ENCODE data around the gene XRCC3.

Gene XRCC3

DNA sequence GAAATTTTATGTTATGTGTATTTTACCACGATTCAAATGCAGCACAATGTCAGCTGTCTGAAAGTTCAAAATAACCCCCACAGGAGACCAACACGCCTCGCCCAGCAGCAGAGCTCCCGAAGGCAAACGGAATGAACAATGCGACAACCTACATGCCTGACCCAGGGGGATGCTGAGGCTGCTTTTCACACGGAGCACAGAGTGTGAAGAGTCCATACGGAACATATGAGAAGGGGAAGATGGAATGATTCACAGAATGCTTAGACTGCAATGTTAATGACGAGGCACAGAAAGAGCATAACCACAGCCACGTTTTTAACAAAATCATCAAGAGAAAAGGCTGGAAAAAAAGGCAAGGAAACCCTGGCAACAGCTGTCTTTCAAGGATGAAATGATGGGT, 22.9 kb upstream of the XRCC3 start:
- no peak for DNase-seq

- DNase-seq, result no peak
Measured at GRCh38 chr14:103737432-103738045, 22.3 kb upstream of the XRCC3 start.

DNA sequence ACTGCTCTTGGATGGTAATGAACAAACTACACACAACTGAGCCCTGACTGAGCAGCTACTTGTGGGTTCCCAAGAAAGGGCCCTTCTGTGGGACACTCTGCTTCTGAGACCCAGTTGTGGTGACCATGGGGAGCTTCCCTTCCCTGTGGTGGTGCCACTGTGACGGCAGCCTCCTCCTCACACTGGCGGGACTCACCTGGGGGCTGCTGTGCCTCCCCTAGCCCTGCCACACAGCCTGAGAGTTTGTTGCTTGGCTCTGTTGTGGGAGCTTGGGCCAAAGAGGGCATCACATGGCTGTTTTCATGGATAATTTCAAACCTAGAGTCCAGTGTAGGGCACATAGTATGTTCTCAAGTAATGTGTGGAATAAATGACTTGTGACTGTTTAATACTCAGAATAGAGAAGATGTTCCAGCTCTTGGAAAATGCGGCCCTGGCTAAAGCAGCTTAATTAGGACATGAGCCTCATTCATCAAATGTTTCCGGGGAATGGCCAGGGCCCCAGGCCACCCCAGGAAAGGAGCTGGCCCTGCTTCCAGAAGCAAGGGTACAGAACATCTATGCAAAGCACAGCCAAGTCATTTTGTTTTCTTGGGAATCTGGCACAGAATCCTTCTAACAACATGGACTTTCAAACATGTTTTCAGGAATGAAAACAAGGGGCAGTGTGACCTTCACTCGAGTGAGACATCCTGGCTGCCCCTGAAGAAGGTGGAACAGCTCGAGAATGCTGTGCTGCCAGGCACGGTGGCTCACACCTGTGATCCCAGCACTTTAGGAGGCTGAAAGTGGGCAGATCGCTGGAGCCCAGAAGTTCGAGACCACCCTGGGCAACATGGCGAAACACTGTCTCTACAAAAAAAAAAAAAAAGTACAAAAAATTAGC, 21.5 kb upstream of the XRCC3 start:
- no peak for DNase-seq

GRCh38 chr14:103735815-103736545, 20.7 kb upstream of the XRCC3 start:
- DNase-seq, result no peak

- no peak for DNase-seq
Measured at GRCh38 chr14:103735439-103735814, 20.2 kb upstream of the XRCC3 start.

- DNase-seq, result no peak
Measured at GRCh38 chr14:103735022-103735421, 19.8 kb upstream of the XRCC3 start.

DNA sequence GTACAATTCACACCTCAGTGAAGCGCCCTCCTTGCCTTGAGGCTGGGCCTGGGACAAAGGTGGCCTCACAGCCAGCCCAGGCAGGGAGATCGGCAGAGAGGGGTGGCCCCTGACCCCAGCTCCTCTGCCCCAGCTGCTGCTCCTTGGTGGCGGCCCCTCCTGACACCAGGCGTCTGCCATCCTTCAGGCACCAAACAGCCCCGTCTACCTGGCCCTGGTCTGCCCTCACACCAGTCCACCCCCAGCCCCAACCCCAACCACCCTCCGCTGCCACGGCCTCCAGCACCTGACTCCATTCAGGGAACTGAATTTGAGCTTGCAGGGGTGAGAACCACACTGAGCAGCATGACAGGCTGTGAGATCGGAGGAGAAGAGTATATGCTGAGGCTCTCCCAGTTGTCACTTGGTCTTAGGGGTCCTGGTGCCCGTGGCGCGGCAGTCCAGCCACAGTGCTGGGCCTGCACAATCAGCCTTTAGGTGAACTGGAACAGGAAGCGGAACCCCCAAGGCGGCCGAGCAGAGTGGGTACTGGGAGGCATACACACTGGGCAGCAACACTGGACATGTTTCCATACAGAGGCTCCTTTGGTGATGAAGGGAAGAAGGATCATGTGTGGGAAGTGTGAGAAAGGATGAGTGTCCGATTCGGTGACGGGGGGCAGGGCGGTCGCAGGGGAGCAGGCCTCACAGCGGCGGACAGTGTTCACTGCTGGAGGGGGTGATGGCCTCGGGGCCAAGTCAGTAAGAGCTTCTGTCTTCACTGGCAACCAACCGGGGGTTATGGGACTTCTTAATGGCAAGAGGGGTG, 19.0 kb upstream of the XRCC3 start:
- DNase-seq, result no peak

GRCh38 chr14:103733651-103734050, 18.4 kb upstream of the XRCC3 start:
- DNase-seq, result no peak

GRCh38 chr14:103732868-103733620, 17.8 kb upstream of the XRCC3 start:
- no peak for DNase-seq

DNA sequence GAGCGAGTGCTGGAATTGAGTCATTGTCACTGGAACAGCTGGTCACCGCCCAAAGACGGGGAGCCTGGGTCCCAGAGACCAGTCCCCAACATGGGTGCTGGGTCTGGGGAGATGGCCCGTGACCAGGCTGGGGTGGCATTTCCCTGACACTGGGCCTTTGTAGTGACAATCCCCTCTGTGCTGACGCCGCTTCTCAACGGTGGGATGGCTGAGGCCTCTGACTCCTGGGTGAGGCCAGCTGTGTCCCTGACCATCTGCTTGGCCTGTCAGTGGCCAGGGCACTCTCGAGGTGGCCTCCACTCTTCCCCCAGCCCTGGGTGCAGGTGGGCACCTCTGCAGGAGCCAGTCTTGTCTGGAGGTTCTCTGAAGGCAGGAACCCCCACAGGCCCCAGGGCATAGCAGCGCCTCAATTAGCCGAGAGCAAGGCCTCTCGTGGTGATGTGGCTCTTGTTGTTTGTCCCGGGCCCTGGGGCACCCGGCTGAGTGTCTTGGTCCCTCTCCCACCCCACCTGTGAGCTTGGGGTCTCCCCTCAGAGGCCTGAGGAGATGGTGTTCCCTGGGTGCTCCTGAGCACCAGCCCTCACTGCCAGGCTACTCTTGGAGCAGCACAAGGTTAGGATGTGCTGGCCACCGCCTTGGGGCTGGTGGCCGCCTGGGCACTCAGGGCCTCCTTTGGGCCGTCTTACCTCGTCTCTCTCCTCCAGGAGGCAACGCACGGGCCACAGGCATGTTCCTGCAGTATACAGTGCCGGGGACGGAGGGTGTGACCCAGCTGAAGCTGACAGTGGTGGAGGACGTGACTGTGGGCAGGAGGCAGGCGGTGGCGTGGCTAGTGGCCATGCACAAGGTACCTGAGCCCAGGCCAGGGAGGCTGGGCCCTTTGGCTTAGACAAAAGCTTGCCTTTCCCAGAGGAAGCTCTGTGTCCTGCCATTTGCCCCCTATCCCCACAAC, 16.9 kb upstream of the XRCC3 start:
- no peak for DNase-seq

DNA sequence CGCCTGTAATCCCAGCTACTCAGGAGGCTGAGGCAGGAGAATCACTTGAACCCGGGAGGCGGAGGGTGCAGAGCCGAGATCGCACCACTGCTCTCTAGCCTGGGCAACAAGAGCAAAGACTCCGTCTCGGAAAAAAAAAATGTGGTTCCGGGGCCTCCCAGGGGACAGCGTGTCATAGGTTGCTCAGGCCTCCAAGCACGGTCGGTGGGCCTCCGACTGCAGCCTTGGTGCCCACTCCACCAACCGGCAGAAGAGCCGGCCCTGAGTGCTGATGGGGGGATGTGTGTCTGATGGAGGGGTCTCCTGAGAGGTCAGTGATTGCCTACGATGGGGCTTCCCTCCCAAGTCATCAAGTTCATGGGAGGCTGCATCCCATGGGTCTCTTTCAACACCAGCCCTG, 16.2 kb upstream of the XRCC3 start:
- no peak for DNase-seq

GRCh38 chr14:103730490-103731035, 15.3 kb upstream of the XRCC3 start:
- no peak for DNase-seq

DNA sequence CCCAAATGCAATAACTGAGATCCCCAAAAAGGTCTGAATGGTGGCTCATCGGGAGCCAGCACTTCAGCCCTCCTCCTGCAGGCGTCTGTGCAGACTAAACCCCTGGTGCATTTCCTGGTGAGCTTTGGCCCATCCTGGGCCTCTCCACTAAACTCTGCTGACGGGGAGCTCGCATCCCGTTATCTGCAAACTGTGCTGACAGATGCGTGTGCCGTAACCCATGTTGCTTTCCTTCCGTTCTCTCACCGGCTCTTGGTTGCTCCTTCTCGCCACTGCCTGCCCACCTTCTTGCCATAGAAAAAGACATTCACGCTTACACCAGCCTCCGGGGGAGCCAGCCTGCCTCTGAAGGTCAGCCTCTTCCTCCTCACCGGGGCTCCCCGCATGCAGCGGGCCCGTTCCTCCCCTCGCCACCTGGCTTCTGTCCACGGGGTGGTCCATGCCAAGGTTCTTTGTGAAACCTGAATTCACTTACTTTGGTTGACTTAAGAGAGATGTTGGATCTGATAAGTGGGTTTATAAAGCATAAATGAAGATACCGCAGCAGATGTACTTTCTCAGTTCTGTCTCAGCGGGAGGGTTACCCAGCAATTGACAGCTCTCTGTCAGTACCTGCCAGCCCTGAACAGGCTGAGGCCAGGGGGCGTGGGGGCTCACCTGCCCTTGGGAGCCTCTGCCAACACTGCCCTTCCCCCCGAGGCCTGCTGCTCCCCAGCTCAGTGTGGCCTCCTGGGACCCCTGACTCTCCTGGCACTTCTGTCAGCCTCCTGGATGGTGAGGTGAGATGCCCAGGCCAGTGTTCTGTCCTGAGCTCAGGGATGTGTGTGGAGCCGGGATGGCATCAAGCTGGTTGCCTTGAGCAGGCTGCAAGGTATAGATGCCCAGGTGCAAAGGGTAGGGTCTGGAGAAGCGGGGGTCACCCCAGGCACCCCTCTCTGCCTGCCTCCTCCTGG, 14.5 kb upstream of the XRCC3 start:
- DNase-seq, result no peak

- no peak for DNase-seq
Measured at GRCh38 chr14:103728721-103729120, 13.5 kb upstream of the XRCC3 start.

DNA sequence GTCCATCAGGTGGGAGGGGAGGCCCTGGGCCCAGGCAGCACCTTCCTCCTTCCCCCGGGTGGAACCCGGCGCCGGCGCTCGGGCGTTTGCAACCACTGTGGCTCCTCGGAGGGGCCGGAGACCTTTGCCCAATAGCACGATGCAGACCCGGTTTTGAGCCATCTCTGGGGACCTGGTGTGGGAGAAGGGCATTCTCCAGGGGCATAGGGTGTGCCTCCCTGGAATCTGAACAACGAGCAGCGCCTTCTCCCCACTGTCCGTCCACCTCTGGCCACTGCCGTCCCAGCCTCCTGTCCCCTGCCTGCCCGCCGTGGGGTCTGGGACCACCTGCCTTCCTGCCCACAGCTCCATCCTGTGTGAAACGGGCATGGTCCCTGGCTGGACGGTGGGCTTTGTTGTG, 12.9 kb upstream of the XRCC3 start:
- DNase-seq, result no peak

DNA sequence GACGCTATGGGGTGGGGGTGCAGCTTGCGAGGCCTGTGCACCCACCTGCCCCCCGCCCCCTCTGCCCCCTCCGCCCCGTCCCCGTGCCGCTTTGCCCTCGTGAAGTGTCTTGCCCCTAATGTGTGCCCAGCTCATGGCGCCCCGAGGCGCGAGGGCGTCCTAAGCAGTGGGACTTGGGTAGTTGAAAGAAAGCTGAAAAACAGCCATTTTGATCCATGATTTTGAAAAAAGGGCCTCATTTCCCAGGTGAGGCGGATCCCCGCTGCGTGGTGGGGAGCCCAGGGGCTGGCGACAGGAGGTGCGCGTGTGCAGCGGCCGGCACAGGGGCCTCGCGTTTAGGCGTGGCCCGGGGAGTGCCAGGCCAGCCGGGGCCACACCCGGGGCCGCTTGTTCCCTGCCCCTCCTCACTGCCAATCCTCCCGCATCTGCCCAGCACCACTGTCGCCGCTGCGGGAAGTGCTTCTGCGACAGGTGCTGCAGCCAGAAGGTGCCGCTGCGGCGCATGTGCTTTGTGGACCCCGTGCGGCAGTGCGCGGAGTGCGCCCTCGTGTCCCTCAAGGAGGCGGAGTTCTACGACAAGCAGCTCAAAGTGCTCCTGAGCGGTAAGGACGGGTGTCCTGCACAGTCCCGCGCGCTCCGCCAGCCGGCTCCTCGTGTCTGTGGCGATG, 12.2 kb upstream of the XRCC3 start:
- no peak for DNase-seq

DNA sequence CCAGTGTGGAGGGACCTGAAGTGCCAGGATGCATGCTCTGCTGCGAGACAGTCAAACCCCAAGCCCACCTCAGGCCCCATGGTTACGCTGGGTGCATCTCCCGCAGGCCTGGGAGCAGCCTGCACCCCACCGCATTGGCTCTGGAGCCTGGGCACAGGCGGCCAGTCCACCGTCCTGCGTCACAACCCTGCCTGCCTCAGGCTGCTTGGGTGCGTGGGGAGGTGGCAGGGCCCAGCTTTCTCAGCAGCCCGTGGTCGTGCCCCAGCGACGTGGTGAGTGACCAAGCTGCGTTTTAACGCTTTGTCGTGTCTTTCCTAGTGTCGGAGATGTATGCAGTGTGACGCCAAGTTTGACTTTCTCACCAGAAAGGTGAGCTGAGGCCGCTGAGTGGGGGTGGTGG, 11.2 kb upstream of the XRCC3 start:
- DNase-seq, result no peak

GRCh38 chr14:103725739-103726395, 10.6 kb upstream of the XRCC3 start:
- DNase-seq, result no peak

Data from CD4-positive, alpha-beta T cell treated with Interleukin-17A for 4 hours (primary cell).